Panc1 (cell line): ENCODE results near the gene GEMIN7.

Experiments used
- POLR2AphosphoS5 ChIP-seq: IDR thresholded peaks from 2 replicates; pipeline ENCODE4 v1.6.1; 2012; ENCODE audit warnings: mild to moderate bottlenecking, low read depth, low read length, moderate library complexity
- SIN3A ChIP-seq: IDR thresholded peaks from 2 replicates; pipeline ENCODE4 v1.6.1; 2012; ENCODE audit warnings: low read depth, mild to moderate bottlenecking, low read length, moderate library complexity, borderline replicate concordance; ENCODE audit not compliant: insufficient read depth
- TCF7L2 ChIP-seq: IDR thresholded peaks from 2 replicates; pipeline ENCODE4 v1.6.1; 2011; ENCODE audit warnings: mild to moderate bottlenecking, low read depth, low read length, inconsistent platforms
- TF ChIP-seq, protein P1 (sequence below): fragments of 450-650 bp; IDR thresholded peaks from 2 replicates; pipeline ENCODE4 v1.5.1; 2017; ENCODE audit warnings: mild to moderate bottlenecking
- TF ChIP-seq, protein P2 (sequence below), 2 experiments: IDR thresholded peaks; 2 replicates each; pipeline ENCODE4 v1.6.1; 2011 to 2012; ENCODE audit warnings: low read depth in 2 of 2, control low read depth in 1 of 2, low read length in 1 of 2, mild to moderate bottlenecking in 1 of 2, moderate library complexity in 1 of 2; ENCODE audit not compliant: insufficient read depth in 1 of 2

DNA sequence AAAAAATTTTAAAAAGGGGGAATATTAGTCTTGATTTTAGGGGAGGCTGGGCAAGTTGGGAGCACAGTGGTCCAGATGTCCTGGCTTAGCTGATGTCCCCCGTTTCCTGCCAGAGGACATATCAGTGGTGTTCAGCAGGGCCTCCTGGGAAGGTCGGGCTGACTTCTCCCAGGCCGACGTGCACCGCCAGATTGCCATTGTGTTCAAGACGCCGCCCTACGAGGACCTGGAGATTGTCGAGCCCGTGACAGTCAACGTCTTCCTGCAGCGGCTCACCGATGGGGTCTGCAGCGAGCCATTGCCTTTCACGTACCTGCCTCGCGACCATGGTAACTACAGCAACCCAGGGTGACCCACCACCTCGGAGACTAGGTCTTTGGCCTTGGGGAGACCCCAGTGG is 46.6 kb upstream of the GEMIN7 start:
- TF ChIP-seq, protein P1, sequence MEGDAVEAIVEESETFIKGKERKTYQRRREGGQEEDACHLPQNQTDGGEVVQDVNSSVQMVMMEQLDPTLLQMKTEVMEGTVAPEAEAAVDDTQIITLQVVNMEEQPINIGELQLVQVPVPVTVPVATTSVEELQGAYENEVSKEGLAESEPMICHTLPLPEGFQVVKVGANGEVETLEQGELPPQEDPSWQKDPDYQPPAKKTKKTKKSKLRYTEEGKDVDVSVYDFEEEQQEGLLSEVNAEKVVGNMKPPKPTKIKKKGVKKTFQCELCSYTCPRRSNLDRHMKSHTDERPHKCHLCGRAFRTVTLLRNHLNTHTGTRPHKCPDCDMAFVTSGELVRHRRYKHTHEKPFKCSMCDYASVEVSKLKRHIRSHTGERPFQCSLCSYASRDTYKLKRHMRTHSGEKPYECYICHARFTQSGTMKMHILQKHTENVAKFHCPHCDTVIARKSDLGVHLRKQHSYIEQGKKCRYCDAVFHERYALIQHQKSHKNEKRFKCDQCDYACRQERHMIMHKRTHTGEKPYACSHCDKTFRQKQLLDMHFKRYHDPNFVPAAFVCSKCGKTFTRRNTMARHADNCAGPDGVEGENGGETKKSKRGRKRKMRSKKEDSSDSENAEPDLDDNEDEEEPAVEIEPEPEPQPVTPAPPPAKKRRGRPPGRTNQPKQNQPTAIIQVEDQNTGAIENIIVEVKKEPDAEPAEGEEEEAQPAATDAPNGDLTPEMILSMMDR: no peak
- TF ChIP-seq, protein P2, sequence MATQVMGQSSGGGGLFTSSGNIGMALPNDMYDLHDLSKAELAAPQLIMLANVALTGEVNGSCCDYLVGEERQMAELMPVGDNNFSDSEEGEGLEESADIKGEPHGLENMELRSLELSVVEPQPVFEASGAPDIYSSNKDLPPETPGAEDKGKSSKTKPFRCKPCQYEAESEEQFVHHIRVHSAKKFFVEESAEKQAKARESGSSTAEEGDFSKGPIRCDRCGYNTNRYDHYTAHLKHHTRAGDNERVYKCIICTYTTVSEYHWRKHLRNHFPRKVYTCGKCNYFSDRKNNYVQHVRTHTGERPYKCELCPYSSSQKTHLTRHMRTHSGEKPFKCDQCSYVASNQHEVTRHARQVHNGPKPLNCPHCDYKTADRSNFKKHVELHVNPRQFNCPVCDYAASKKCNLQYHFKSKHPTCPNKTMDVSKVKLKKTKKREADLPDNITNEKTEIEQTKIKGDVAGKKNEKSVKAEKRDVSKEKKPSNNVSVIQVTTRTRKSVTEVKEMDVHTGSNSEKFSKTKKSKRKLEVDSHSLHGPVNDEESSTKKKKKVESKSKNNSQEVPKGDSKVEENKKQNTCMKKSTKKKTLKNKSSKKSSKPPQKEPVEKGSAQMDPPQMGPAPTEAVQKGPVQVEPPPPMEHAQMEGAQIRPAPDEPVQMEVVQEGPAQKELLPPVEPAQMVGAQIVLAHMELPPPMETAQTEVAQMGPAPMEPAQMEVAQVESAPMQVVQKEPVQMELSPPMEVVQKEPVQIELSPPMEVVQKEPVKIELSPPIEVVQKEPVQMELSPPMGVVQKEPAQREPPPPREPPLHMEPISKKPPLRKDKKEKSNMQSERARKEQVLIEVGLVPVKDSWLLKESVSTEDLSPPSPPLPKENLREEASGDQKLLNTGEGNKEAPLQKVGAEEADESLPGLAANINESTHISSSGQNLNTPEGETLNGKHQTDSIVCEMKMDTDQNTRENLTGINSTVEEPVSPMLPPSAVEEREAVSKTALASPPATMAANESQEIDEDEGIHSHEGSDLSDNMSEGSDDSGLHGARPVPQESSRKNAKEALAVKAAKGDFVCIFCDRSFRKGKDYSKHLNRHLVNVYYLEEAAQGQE (IDR thresholded peaks at IDR 0.05; ENCODE audit: insufficient read depth in 1 of 2, low read depth in 2 of 2, low read length in 1 of 2): no peak
- no peak for TF ChIP-seq POLR2AphosphoS5
- TF ChIP-seq SIN3A: no peak
- no peak for TF ChIP-seq TCF7L2
